Fibroblast of lung (primary cell): Measurements from ENCODE around the gene MYOZ3.

ENCODE experiments used
- EZH2 ChIP-seq: IDR thresholded peaks from 2 replicates; pipeline ENCODE4 v1.5.1; 2012; ENCODE audit warnings: low read length, control low read depth, mild to moderate bottlenecking; ENCODE audit errors: missing control alignments
- TF ChIP-seq, protein P1 (sequence below), 2 donors: IDR thresholded peaks in 1 of 2; conservative IDR thresholded peaks in 1 of 2; 1 replicate in 1 of 2; 2 replicates in 1 of 2; pipeline ENCODE4 v1.5.1; 2011 to 2012; ENCODE audit warnings: low read length in 2 of 2, control low read depth in 1 of 2, inconsistent platforms in 1 of 2, low read depth in 1 of 2, mild to moderate bottlenecking in 1 of 2

DNA sequence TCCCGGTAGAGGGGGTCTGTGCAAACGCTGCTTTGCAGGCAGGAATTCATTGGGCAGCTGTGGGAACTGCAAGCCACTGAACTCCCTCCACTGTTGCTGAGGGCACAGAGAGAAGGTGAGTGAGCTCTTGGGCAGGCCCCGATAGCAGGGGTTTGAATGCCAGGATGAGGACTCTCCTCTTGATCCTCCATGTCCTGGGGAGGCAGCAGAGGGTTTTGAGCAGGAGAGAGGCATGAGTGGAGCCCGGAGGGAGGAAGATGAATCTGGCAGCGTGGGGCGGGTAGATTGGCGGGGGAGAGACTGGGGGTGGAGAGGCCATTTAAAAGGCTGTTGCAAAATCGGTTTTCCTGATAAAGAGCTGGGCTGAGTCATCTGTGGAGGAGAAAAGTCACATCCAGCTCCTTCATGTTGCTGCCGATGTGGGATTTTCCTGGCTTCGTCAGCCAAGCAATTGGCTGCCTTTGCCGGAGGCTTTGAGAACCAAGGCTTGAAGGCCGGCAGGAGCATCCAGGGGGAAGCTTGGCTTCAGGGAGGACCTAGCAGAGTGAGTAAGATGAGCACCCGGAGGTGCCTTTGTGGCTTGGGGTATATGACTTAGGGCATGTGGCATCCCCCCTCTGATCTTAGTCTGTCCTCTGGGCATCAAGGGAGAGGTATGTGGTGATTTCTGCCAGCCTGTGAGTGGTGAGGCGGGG, 20.6 kb upstream of the MYOZ3 start, which contains the start of gene SYNPO:
- TF ChIP-seq, protein P1, sequence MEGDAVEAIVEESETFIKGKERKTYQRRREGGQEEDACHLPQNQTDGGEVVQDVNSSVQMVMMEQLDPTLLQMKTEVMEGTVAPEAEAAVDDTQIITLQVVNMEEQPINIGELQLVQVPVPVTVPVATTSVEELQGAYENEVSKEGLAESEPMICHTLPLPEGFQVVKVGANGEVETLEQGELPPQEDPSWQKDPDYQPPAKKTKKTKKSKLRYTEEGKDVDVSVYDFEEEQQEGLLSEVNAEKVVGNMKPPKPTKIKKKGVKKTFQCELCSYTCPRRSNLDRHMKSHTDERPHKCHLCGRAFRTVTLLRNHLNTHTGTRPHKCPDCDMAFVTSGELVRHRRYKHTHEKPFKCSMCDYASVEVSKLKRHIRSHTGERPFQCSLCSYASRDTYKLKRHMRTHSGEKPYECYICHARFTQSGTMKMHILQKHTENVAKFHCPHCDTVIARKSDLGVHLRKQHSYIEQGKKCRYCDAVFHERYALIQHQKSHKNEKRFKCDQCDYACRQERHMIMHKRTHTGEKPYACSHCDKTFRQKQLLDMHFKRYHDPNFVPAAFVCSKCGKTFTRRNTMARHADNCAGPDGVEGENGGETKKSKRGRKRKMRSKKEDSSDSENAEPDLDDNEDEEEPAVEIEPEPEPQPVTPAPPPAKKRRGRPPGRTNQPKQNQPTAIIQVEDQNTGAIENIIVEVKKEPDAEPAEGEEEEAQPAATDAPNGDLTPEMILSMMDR (conservative IDR thresholded peaks at IDR 0.05 in 1 of 2, IDR thresholded peaks at IDR 0.05 in 1 of 2; ENCODE audit: low read depth in 1 of 2, low read length in 2 of 2): no peak
- no peak for TF ChIP-seq EZH2
